Measurements from ENCODE around the gene KLRD1. TPM values are rescaled to one million over a fixed set of nuclear protein-coding genes. Genes with fewer than 3 reads are reported as not detected.
A peak's percentile ranks its signal among the peaks of the same experiment; 100 is the strongest.

KLRD1 gene
- total and polyA plus RNA-seq, 2 of the 4 experiments (the other 2 are of a cell fraction) = under 0.01 TPM

DNA sequence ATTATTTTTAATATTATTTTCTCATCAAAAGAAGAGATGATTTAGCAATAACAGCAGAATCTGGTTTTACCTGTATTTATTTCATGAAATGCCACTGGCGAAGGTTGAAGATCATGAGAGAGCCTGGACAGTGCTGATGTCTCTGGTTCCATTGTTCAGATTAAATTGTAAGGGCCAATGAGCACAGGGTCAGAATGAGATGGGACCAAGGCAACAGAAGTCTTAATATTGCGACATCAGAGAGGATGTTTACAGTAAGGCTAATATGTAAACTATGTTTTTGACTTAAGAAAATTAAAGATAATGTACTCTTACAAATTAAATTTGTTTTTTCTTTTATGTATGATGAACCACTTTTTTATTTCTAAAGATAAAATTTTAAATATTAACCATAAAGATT is 35.2 kb upstream of the KLRD1 start:
- no TSS peak for BruUV-seq (replicated peaks)
- ChIA-PET POLR2A (ENCODE audit: unreplicated experiment) (no interaction called here), CTCF (interaction anchor here (0.8 kb wide), 1 partner anchor 28 kb away, joined by 3 read pairs; no protein-coding TSS in a partner anchor)
- H3K14ac ChIP-seq (replicated peaks; ENCODE audit: low read depth, low read length) = no peak overlapping the region
- dilution Hi-C loops (cut with HindIII; ENCODE audit: low sequenced_read_pairs, unreplicated experiment) (no loop called here), in situ Hi-C loops (cut with MboI; ENCODE audit: low sequenced_read_pairs) (no loop called here), intact Hi-C loops (cut with micrococcal nuclease) (no loop called here)
- H2AK5ac ChIP-seq (ENCODE audit: low read depth, low read length) = no peak overlapping the region
- H4K20me1 ChIP-seq (ENCODE audit: insufficient read depth, low read length) = no peaks in the 10 kb centered on the region
- H3K4me2 ChIP-seq (ENCODE audit: low read depth, low read length) = no peak overlapping the region
- H2AK9ac ChIP-seq (replicated peaks; ENCODE audit: low read depth, low read length, poor library complexity) = no peak overlapping the region
- no peak overlapping the region for H3K27ac ChIP-seq (ENCODE audit: insufficient read depth, low read length)
- H3K56ac ChIP-seq (ENCODE audit: extremely low read depth, insufficient read depth, low read length) = no peak overlapping the region
- DNase-seq (no peak), ATAC-seq (ENCODE audit: low read depth) (no peak)
- 78% methylated on average over 1 of the region's 2 CpGs; no CpG with 5 or more reads in 1 of the 2 experiments for WGBS, 2 experiments (ENCODE audit: extremely low coverage in 2 of 2, insufficient read length in 1 of 2)
- no peak overlapping the region for H3K4me3 ChIP-seq (ENCODE audit: insufficient read depth, low read depth, low read length)
- no peaks in the 10 kb centered on the region for H3K9me1 ChIP-seq (ENCODE audit: insufficient read depth, low read length)
- no peak overlapping the region for H2BK20ac ChIP-seq (ENCODE audit: low read depth, low read length)
- H2BK15ac ChIP-seq (ENCODE audit: low read depth, low read length) = no peak overlapping the region
- H3K27me3 ChIP-seq (ENCODE audit: control insufficient read depth, insufficient read depth, low read length) = no peaks in the 10 kb centered on the region
- TF ChIP-seq, protein P1, sequence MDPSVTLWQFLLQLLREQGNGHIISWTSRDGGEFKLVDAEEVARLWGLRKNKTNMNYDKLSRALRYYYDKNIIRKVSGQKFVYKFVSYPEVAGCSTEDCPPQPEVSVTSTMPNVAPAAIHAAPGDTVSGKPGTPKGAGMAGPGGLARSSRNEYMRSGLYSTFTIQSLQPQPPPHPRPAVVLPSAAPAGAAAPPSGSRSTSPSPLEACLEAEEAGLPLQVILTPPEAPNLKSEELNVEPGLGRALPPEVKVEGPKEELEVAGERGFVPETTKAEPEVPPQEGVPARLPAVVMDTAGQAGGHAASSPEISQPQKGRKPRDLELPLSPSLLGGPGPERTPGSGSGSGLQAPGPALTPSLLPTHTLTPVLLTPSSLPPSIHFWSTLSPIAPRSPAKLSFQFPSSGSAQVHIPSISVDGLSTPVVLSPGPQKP (IDR thresholded peaks at IDR 0.05; ENCODE audit: borderline replicate concordance, low read depth, low read length) = no peak
- peak; percentile 90 for TF ChIP-seq CEBPB (IDR thresholded peaks at IDR 0.05; ENCODE audit: low read depth, low read length)
- no peak overlapping the region for H2AFZ ChIP-seq (replicated peaks; ENCODE audit: low read length, poor library complexity)
- no peak overlapping the region for H4K91ac ChIP-seq (ENCODE audit: insufficient read depth, low read depth, low read length)
- H3K23ac ChIP-seq (ENCODE audit: low read depth, low read length) = no peak overlapping the region
- H3K9me3 ChIP-seq (ENCODE audit: control insufficient read depth, insufficient read depth, low read length) = no peaks in the 10 kb centered on the region
- H2BK5ac ChIP-seq (ENCODE audit: low read depth, low read length, poor library complexity, severe bottlenecking) = no peak overlapping the region
- H4K5ac ChIP-seq (ENCODE audit: low read depth, low read length) = no peak overlapping the region
- no peak overlapping the region for H4K8ac ChIP-seq (ENCODE audit: low read depth in 2 of 2, low read length in 2 of 2)
- no peak overlapping the region for H3K9ac ChIP-seq (ENCODE audit: low read depth, low read length)
- no peaks in the 10 kb centered on the region for H3K4me1 ChIP-seq (ENCODE audit: control insufficient read depth, insufficient read depth, low read length)
- no peaks in the 10 kb centered on the region for H3K36me3 ChIP-seq (ENCODE audit: control insufficient read depth, insufficient read depth, low read length)
- no peaks in the 10 kb centered on the region for H3K79me1 ChIP-seq (ENCODE audit: low read depth in 1 of 2, low read length in 2 of 2)
- no peak overlapping the region for H2BK120ac ChIP-seq (ENCODE audit: low read depth, low read length)
- no peak overlapping the region for H3K4ac ChIP-seq (ENCODE audit: low read depth, low read length)
- no peak overlapping the region for H3K18ac ChIP-seq (ENCODE audit: low read depth, low read length)
